Smooth muscle cell of trachea (primary cell): ENCODE data around the gene GBP5. TPM values are rescaled to one million over a fixed set of nuclear protein-coding genes. Genes with fewer than 3 reads are reported as not detected.

Source experiments
- total RNA-seq: library from RNA; depleted of rRNA; stranded (reverse); fragments of >200 nt; gene quantifications from 2 replicates; pipeline ENCODE4 v1.2.1, GENCODE V29; 2014

The GBP5 gene
- 0.17 and 0.87 TPM in 2 replicates for total RNA-seq

GRCh38 chr1:89272269-89273041 lies at the start of gene GBP5:
Gene GBP5 (minus strand): TSS chr1:89272860. CDS start chr1:89269555, 3,305 bp downstream.

Other genes starting within 250 kb of the GBP5 start
- gene GBP3, start 250.0 kb downstream of the GBP5 start, total RNA-seq = 28.8 and 48.0 TPM in 2 replicates
- 25.5 and 38.5 TPM in 2 replicates for gene GBP1, start 207.7 kb downstream of the GBP5 start, total RNA-seq
- gene GBP2, start 146.7 kb downstream of the GBP5 start, total RNA-seq = 47.7 and 60.5 TPM in 2 replicates
- not detected in 2 replicates for gene GBP7, start 96.9 kb downstream of the GBP5 start, total RNA-seq
- gene GBP4, start 73.9 kb downstream of the GBP5 start, total RNA-seq = 0.15 and 0.33 TPM in 2 replicates
- under 0.01 and 0.15 TPM in 2 replicates for gene GBP6, start 91.2 kb upstream of the GBP5 start, total RNA-seq